Pericardium fibroblast (primary cell): ENCODE data around the gene MED22. TPM values are rescaled to one million over a fixed set of nuclear protein-coding genes. Genes with fewer than 3 reads are reported as not detected.

ENCODE experiments used
- total RNA-seq: library from RNA; depleted of rRNA; stranded (reverse); fragments of >200 nt; gene quantifications from 2 replicates; pipeline ENCODE4 v1.2.3, GENCODE V29; 2015

Gene MED22
- total RNA-seq: 14.5 and 16.0 TPM in 2 replicates

DNA sequence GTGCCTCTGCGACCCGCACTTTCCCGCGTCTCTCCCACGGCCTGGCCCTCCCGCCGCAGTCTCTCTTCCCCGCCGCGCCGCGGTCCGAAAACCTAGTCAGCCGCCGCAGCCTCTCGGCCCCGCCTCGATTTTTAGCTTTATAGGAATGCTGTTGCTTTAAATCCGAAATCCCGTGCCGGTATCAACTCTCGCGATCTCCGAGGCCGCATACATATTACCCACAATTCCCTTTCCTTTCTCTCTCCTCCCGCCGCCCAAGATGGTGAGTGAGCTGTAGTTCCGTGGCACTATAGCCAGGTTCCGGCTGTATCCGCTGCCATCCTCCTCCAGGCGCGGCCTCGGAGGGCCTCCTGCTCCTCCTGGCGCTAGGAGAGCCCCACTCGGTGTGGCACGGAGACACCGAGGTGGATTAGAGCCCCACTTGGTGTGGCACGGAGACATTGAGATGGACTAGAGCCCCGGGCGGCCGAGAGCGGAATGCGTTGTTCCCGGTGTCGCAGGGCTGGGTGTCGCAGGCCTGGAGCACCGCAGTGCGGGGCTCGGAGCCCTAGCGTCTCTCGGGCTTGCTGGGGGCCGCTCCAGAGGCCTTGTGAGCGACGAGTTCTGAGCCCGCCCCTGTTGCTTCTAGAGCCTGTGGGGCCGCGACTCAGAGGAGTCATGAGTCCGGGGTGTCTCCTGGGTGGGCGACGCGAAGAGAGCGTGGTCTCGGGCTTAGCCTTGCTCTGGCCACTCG, at the start of gene MED22, which contains the start of gene RPL7A:
TSS of gene MED22 (minus strand) at position 147 of the 733 bp plus-strand sequence. CDS start 1,469 bp downstream, outside the sequence.
TSS of gene RPL7A (plus strand) at position 234 of the 733 bp plus-strand sequence. CDS start at position 260, 26 bp downstream.

DNA sequence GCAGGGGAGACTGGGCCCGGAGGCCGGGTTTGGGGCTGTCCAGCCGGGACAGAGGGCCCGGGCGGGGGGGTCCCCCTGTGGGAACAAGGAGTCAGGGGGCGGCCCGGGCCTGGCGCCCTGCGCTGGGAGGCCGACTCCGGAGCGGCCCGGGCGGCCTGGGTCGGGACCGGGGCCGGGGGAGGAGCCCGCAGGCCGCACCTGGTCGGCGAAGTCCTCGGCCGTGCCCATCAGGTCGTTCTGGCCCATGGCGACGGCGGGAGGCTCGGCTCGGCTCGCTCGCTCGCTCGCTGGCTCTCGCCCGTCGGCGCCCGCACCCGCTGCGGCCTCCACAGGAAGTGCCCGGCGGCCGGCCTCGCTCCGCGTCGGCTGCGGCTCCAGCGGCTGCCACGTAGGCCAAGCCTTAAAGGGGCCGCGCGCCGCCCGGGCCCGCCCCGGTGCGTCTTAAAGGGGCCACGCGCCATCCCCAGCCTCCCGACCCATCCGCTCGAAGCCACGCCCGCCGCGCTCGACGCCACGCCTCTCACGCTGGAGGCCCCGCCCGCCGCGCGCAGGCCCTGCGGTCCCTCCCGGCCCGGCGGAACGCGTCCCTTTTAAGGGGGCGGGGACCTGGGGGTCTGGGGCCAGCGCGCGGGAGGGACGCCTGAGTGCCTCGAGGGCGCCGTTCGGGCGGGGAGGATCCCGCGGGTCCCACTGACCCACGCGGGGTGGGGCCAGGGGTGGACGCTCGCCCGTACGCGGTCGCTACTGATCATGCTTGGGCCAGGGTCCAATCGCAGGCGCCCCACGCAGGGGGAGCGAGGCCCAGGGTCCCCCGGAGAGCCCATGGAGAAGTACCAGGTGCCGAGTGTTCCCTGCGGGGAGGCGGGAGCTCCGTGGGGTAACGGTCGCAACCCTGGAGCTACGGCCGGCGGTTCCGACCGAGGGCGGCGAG, 28.1 kb upstream of the MED22 start, which contains the start of the genes STKLD1 and SURF4:
TSS of gene STKLD1 (plus strand) at position 643 of the 931 bp plus-strand sequence. CDS start at position 751, 108 bp downstream.
TSS of gene SURF4 (minus strand) at position 337 of the 931 bp plus-strand sequence. CDS start at position 246, 91 bp downstream.

DNA sequence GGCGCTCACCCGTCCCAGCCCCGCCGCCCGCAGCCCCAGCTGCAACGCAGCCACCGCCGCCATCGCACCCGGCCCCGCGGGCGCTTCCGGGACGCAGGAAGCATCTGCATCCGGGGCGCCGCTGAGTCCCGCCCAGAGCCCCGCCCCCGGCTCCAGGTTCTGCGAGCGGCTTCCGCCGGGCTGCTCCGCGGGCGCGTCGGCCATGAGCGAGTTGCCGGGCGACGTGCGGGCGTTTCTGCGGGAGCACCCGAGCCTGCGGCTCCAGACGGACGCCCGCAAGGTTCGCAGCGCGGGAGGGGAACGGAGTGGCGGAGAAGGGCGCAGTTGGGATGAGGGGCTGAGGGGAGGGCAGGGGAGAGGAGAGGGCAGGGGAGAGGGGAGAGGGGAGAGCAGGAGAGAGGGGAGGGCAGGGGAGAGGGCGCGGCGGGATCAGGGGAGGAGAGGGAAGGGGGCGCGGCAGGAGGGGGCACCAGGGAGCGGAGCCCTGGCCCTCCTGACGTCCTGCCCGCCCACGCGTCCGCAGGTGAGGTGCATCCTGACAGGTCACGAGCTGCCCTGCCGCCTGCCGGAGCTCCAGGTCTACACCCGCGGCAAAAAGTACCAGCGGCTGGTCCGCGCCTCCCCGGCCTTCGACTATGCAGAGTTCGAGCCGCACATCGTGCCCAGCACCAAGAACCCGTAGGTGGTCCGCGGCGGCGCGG, 8.6 kb upstream of the MED22 start, which contains the start of the genes SURF1 and SURF2:
TSS of gene SURF1 (minus strand) at position 97 of the 701 bp plus-strand sequence. CDS start at position 63, 34 bp downstream.
TSS of gene SURF2 (plus strand) at position 160 of the 701 bp plus-strand sequence. CDS start at position 203, 43 bp downstream.

DNA sequence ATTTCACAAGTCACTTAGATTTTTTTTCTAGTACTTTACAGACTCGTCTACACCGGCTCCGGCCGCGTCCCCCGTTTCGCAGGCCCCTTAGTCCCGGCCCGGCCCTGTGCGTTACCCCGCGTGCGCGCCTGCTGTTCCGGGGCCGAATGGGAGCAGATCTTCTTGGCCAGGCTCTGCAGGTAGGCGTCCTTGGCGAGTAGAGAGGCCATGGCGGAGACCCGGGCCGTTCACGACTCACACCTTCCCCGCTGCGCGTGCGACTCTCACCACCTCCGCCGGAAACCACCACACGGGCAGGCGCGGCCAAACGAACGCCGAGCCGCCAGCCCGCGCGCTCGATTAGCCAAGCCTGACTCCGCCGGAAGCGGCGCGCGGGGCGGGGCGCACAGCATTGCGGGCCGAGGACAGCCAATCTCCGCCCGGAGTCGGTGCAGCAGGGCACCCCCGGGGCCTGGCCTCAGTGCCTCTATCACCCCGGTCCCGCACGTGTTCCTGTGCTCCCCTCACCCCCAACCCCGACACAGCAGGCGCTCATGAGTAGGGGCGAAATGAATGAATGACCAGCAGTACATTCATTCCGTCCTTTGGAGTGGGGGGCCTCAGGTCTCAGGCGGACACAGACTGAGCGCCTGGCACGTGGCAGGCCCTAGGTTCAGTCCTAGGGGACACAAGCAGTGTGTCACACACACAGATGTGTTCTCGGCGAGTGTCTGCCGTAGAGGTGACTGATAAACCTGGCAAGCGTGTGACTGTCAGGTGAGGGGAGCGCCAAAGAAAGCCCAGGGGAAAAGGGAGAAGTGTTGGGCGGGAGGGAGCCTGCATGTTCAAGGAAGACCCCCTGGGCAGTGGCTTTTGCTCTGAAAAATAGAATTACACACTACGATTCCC, 11.8 kb downstream of the MED22 start, which contains the start of gene SURF6:
TSS of gene SURF6 (minus strand) at position 265 of the 888 bp plus-strand sequence. CDS start at position 209, 56 bp downstream.

Other genes with a start within 250 kb of the MED22 start
- 14.6 and 15.3 TPM in 2 replicates for gene RALGDS, start 226.9 kb downstream of the MED22 start, total RNA-seq
- 3.2 and 7.4 TPM in 2 replicates for gene GBGT1, start 184.2 kb downstream of the MED22 start, total RNA-seq
- not detected in 2 replicates for gene OBP2B, start 138.9 kb downstream of the MED22 start, total RNA-seq
- not detected in 2 replicates for gene ABO, start 72.9 kb downstream of the MED22 start, total RNA-seq
- 14.3 and 16.2 TPM in 2 replicates for gene SURF6, start 11.9 kb downstream of the MED22 start, total RNA-seq
- 3,224 and 4,648 TPM in 2 replicates for gene RPL7A, start 87 bp upstream of the MED22 start, total RNA-seq
- 38.3 and 45.4 TPM in 2 replicates for gene SURF1, start 8.4 kb upstream of the MED22 start, total RNA-seq
- 19.5 and 24.9 TPM in 2 replicates for gene SURF2, start 8.4 kb upstream of the MED22 start, total RNA-seq
- gene SURF4, start 27.9 kb upstream of the MED22 start, total RNA-seq: 243 and 286 TPM in 2 replicates
- gene STKLD1, start 28.2 kb upstream of the MED22 start, total RNA-seq: 0.09 and 3.4 TPM in 2 replicates
- gene REXO4, start 69.9 kb upstream of the MED22 start, total RNA-seq: 16.7 and 18.2 TPM in 2 replicates
- 3.7 and 4.4 TPM in 2 replicates for gene ADAMTS13, start 74.2 kb upstream of the MED22 start, total RNA-seq
- 7.7 and 13.1 TPM in 2 replicates for gene CACFD1, start 111.8 kb upstream of the MED22 start, total RNA-seq
- 7.0 and 29.3 TPM in 2 replicates for gene SLC2A6, start 131.0 kb upstream of the MED22 start, total RNA-seq
- 2.3 TPM in 1 of 2 replicates, not detected in the other for gene MYMK, start 176.8 kb upstream of the MED22 start, total RNA-seq
- gene ADAMTSL2, start 186.6 kb upstream of the MED22 start, total RNA-seq: 0.09 and 2.8 TPM in 2 replicates